Activated CD4-positive, alpha-beta T cell treated with anti-CD3 and anti-CD28 coated beads, Interleukin-2, amount 10 ng/mL, durations not matched to agents 24 days and 14 days (primary cell): ENCODE results near the gene SAPCD2. TPM values are rescaled to one million over a fixed set of nuclear protein-coding genes. Genes with fewer than 3 reads are reported as not detected.

ENCODE experiments used
- DNase-seq: peaks from one replicate; pipeline ENCODE4 v3.0.0; 2022
- H3K27ac Mint-ChIP-seq: one replicate; pipeline ENCODE4 v1.8.0; 2022; ENCODE audit warnings: mild to moderate bottlenecking, mixed read lengths
- H3K27me3 Mint-ChIP-seq: one replicate; pipeline ENCODE4 v1.8.0; 2022; ENCODE audit warnings: mixed read lengths
- H3K36me3 Mint-ChIP-seq: one replicate; pipeline ENCODE4 v1.8.0; 2022; ENCODE audit warnings: low read depth, mild to moderate bottlenecking, mixed read lengths
- H3K4me1 Mint-ChIP-seq: one replicate; pipeline ENCODE4 v1.8.0; 2021; ENCODE audit warnings: mixed read lengths
- H3K4me3 Mint-ChIP-seq: one replicate; pipeline ENCODE4 v1.8.0; 2022; ENCODE audit warnings: mild to moderate bottlenecking, moderate library complexity, mixed read lengths
- H3K9me3 Mint-ChIP-seq: one replicate; pipeline ENCODE4 v1.8.0; 2021; ENCODE audit warnings: mixed read lengths
- intact Hi-C: fragments of 100-400 bp; cut with micrococcal nuclease; formaldehyde crosslinking; loops from one replicate; pipeline ENCODE4 v1.15.1; 2023
- total RNA-seq: library from RNA; stranded (reverse); gene quantifications from 2 replicates; pipeline ENCODE4 v1.2.3, GENCODE V29; 2022

The SAPCD2 gene
- total RNA-seq, 1 donor from 2014 or later: 22.8 TPM

- Mint-ChIP-seq H3K36me3 (peaks cover 8% of the 10 kb centered on the region), H3K9me3 (no peaks in the 10 kb centered on the region), H3K4me3 (no peak overlapping the region), H3K4me1 (peaks cover 2% of the 10 kb centered on the region), H3K27ac (no peak overlapping the region), H3K27me3 (no peaks in the 10 kb centered on the region)
- intact Hi-C loops: no loop called here
- DNase-seq: no peak
Measured at GRCh38 chr9:137110911-137111787, 40.8 kb upstream of the SAPCD2 start.

- no peak overlapping the region for H3K27ac Mint-ChIP-seq
- H3K27me3 Mint-ChIP-seq: no peaks in the 10 kb centered on the region
- no peaks in the 10 kb centered on the region for H3K9me3 Mint-ChIP-seq
- peaks cover 2% of the 10 kb centered on the region for H3K4me1 Mint-ChIP-seq
- DNase-seq: no peak
- H3K36me3 Mint-ChIP-seq: peaks cover 11% of the 10 kb centered on the region
- H3K4me3 Mint-ChIP-seq: no peak overlapping the region
- intact Hi-C loops: no loop called here
Measured at GRCh38 chr9:137110147-137110910, 40.0 kb upstream of the SAPCD2 start.

GRCh38 chr9:137109250-137110146 lies 39.1 kb upstream of the SAPCD2 start:
- Mint-ChIP-seq H3K9me3 (no peaks in the 10 kb centered on the region), H3K4me3 (no peak overlapping the region), H3K4me1 (peaks cover 2% of the 10 kb centered on the region), H3K27ac (no peak overlapping the region), H3K27me3 (no peaks in the 10 kb centered on the region), H3K36me3 (peaks cover 12% of the 10 kb centered on the region)
- DNase-seq: no peak
- intact Hi-C loops: no loop called here

GRCh38 chr9:137108608-137109249 lies 38.4 kb upstream of the SAPCD2 start:
- H3K27me3 Mint-ChIP-seq: no peaks in the 10 kb centered on the region
- H3K36me3 Mint-ChIP-seq: peaks cover 12% of the 10 kb centered on the region
- no peaks in the 10 kb centered on the region for H3K9me3 Mint-ChIP-seq
- H3K4me1 Mint-ChIP-seq: peaks cover 2% of the 10 kb centered on the region
- H3K27ac Mint-ChIP-seq: no peak overlapping the region
- DNase-seq: no peak
- intact Hi-C loops: no loop called here
- H3K4me3 Mint-ChIP-seq: no peak overlapping the region

- H3K36me3 Mint-ChIP-seq: peaks cover 11% of the 10 kb centered on the region
- H3K4me3 Mint-ChIP-seq: no peak overlapping the region
- no peaks in the 10 kb centered on the region for H3K9me3 Mint-ChIP-seq
- no peak for DNase-seq
- H3K27ac Mint-ChIP-seq: no peak overlapping the region
- no peaks in the 10 kb centered on the region for H3K27me3 Mint-ChIP-seq
- peaks cover 2% of the 10 kb centered on the region for H3K4me1 Mint-ChIP-seq
- intact Hi-C loops: no loop called here
Measured at GRCh38 chr9:137107982-137108381, 37.6 kb upstream of the SAPCD2 start.

- Mint-ChIP-seq H3K4me1 (no peaks in the 10 kb centered on the region), H3K36me3 (peaks cover 8% of the 10 kb centered on the region), H3K4me3 (no peak overlapping the region), H3K9me3 (no peaks in the 10 kb centered on the region), H3K27ac (no peak overlapping the region), H3K27me3 (no peaks in the 10 kb centered on the region)
- DNase-seq: no peak
- intact Hi-C loops: no loop called here
Measured at GRCh38 chr9:137107312-137107921, 37.1 kb upstream of the SAPCD2 start.

GRCh38 chr9:137106662-137107250 lies 36.4 kb upstream of the SAPCD2 start:
- Mint-ChIP-seq H3K27ac (no peak overlapping the region), H3K4me1 (no peaks in the 10 kb centered on the region), H3K27me3 (no peaks in the 10 kb centered on the region), H3K4me3 (no peak overlapping the region), H3K36me3 (peaks cover 8% of the 10 kb centered on the region), H3K9me3 (no peaks in the 10 kb centered on the region)
- DNase-seq: no peak
- intact Hi-C loops: no loop called here

- no peak overlapping the region for H3K27ac Mint-ChIP-seq
- DNase-seq: no peak
- no peak overlapping the region for H3K4me3 Mint-ChIP-seq
- no peaks in the 10 kb centered on the region for H3K4me1 Mint-ChIP-seq
- no peaks in the 10 kb centered on the region for H3K9me3 Mint-ChIP-seq
- no peaks in the 10 kb centered on the region for H3K27me3 Mint-ChIP-seq
- peaks cover 8% of the 10 kb centered on the region for H3K36me3 Mint-ChIP-seq
- intact Hi-C loops: no loop called here
Measured at GRCh38 chr9:137105814-137106661, 35.7 kb upstream of the SAPCD2 start.

GRCh38 chr9:137103206-137103999 lies 33.0 kb upstream of the SAPCD2 start:
- intact Hi-C loops: no loop called here
- Mint-ChIP-seq H3K9me3 (no peaks in the 10 kb centered on the region), H3K36me3 (peaks cover 12% of the 10 kb centered on the region), H3K27me3 (no peaks in the 10 kb centered on the region), H3K4me3 (no peak overlapping the region), H3K4me1 (peaks cover 2% of the 10 kb centered on the region), H3K27ac (no peak overlapping the region)
- DNase-seq: no peak

GRCh38 chr9:137099231-137099630 lies 28.9 kb upstream of the SAPCD2 start:
- DNase-seq: no peak
- no peak overlapping the region for H3K27ac Mint-ChIP-seq
- no peak overlapping the region for H3K4me3 Mint-ChIP-seq
- H3K36me3 Mint-ChIP-seq: peaks cover 22% of the 10 kb centered on the region
- intact Hi-C loops: no loop called here
- peaks cover 16% of the 10 kb centered on the region for H3K4me1 Mint-ChIP-seq
- no peaks in the 10 kb centered on the region for H3K9me3 Mint-ChIP-seq
- no peaks in the 10 kb centered on the region for H3K27me3 Mint-ChIP-seq

GRCh38 chr9:137097761-137098462 lies 27.6 kb upstream of the SAPCD2 start:
- no peak for DNase-seq
- intact Hi-C loops: no loop called here
- H3K4me1 Mint-ChIP-seq: peaks cover 17% of the 10 kb centered on the region
- no peaks in the 10 kb centered on the region for H3K27me3 Mint-ChIP-seq
- no peak overlapping the region for H3K27ac Mint-ChIP-seq
- H3K4me3 Mint-ChIP-seq: no peak overlapping the region
- H3K36me3 Mint-ChIP-seq: peaks cover 26% of the 10 kb centered on the region
- H3K9me3 Mint-ChIP-seq: no peaks in the 10 kb centered on the region
